HG03558 (cell line): ENCODE results near the gene MDGA2.
A peak's percentile ranks its signal among the peaks of the same experiment; 100 is the strongest.
"Not testable (repeated sequence)": the region's sequence is repeated elsewhere in the genome, so short reads cannot be mapped to it uniquely, and the experiment has no call there.

Source experiments
- ATAC-seq: cut with Tn5 transposase; IDR thresholded peaks from one replicate; pipeline ENCODE4 v1.9.1; 2021; ENCODE audit warnings: moderate number of reproducible peaks; ENCODE audit not compliant: unreplicated experiment; ENCODE audit errors: extremely low read depth

The MDGA2 gene

DNA sequence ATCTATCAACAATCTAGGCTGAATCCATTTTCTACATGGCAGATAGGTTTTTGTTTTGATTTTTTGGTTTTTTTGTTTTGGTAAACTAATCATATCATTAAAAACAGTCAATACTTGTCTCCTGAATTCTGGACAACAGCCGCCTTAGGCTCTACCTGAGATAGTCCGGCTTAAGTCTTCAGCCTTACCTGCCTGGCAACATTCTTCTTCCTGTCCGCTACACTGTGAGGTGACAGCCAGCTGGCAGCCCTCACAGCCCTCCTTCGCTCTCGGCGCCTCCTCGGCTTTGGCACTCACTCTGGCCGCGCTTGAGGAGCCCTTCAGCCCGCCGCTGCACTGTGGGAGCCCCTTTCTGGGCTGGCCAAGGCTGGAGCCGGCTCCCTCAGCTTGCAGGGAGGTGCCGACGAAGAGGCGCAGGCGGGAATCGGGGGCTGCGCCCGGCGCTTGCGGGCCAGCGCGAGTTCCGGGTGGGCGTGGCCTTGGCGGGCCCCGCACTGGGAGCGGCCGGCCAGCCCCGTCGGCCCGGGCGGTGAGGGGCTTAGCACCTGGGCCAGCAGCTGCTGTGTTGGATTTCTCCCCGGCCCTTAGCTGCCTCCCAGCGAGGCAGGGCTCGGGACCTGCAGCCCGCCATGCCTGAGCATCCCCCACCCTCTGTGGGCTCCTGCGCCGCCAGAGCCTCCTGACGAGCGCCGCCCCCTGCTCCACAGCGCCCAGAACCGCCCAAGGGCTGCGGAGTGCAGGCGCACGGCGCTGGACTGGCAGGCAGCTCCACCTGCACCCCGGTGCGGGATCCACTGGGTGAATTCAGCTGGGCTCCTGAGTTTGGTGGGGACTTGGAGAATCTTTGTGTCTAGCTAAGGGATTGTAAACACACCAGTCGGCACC lies 49.0 kb downstream of the MDGA2 start:
- ATAC-seq = no peak

DNA sequence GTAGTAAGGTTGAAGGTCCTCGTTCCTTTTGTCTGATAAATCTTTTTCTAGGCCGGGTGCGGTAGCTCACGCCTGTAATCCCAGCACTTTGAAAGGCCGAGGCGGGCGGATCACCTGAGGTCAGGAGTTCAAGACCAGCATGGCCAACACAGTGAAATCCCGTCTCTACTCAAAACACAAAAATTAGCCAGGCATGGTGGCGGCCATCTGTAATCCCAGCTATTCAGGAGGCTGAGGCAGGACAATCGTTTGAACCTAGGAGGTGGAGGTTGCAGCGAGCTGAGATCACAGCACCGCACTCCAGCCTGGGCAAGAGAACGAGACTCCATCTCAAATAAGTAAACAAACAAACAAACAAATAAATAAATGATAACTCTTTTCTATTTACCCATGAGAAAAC lies 51.3 kb downstream of the MDGA2 start:
- ATAC-seq = not testable (repeated sequence)

DNA sequence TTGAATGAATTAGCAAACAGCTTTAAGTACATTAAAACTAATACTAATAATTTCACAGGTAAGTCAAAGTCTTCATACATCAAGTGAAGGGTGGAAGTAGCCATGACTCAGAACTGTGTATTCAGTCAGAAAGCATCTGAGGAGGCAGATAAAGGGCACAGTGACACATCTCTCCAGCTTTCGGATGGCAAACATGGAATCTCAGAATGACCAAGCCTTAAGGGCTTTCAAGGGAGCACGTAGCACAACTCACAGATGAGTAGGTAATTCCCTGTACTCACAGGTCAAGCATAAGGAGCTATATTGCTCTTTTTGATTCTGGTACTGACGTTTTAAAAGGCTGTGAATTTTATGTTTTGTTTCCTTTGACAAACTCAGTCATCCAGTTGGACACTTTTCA lies 56.0 kb downstream of the MDGA2 start:
- no peak for ATAC-seq

DNA sequence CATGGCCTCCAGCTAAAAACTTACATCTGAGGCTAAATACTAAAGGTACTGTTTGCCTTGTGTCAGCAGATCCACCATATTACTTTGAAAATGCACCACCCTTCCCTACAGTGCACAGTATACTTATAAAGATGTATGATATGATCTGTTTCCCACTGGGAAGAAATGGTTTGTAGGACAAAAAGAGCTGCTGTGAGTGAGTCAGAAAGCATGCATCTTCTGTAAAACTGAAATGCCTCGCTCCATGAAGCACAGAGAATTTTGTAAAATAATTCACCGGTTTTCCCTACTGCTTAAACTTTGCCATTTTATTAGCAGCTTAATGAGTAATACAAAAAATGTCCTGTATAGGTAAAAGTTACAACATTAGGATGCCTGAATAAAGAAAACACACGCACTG lies 68.8 kb downstream of the MDGA2 start:
- no peak for ATAC-seq

DNA sequence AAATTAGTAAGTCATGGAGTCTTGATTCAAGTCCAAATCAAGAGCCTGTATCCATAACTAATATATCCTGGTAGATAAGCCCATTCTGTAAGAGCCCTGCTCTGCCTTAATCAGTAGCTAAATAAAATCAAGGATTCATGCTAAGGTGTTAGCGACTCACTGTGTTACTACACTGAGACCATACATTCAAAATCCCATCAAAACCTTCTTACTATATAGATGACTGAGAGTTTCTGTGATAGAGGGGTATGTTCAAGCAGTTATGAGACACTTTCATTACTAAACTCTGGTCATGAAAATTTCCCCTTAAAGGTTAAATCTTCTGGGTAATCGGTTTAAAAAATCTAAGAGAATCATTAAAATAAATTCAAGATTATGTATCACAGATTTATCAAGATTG lies 78.5 kb downstream of the MDGA2 start:
- no peak for ATAC-seq

DNA sequence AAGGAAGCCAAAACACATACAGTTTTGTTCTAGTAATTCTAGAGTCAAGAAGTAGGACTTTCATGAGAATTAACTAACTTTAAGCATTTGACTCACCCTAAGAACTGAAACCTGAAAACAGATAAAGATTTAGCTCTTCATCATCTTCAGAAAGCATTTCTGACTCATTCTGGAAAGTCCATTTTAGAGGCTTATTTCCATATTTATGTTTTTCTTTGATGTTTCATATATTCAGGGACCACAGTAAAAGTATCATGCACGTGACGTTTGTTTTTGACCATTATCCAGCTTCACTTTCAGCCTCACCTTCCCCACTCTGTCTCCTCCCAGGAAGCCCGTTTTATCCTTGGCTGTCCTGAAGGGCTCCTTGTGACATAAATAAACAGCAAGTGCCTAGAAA lies 79.2 kb downstream of the MDGA2 start:
- peak; percentile 67 for ATAC-seq

DNA sequence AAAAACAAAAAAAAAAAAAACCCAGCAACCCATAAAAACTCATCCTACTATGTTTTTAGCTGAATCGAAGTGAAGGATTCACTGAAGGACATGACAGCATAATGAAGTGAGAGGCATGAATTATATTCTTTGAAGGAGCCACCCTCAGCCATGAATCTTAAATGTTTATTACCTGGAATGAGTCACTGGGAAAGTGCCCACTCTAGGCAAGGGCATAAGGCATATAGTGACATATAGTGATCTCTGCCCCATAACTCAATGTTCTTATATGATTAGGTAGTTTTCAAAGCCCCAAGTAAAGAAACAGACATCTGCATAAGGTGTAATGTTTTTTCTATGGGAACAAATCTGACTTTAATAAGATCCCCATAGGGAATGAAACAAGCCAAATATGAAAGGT lies 79.9 kb downstream of the MDGA2 start:
- no peak for ATAC-seq

DNA sequence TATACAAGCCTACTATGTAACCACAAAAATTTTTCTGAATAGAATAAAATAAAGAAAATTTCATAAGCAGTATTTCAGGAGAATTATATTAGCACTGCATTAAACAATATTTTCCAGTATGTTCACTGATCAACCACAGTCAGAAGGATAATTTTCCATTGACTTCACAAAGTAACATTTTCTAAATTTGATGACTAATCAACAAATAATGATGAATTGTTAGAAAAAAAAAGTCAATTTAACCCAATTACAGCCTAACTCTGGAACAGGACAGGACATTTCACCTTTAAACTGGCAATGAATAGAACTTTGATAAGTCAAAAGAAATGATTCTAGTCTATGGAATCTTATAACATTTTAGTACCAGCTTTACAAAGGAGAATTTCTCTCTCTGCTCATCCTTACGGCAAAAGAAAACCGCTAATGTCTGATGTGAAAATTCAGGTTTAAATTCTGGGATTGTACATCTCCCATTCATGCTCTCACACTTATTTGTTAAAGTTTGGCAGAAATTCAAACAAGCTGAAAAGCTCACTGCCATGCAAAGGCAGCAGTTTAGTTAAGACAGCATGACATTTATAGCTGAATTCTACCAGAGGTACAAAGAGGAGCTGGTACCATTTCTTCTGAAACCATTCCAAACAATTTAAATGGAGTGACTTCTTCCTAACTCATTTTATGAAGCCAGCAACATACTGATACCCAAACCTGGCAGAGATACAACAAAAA lies 84.5 kb downstream of the MDGA2 start:
- no peak for ATAC-seq

DNA sequence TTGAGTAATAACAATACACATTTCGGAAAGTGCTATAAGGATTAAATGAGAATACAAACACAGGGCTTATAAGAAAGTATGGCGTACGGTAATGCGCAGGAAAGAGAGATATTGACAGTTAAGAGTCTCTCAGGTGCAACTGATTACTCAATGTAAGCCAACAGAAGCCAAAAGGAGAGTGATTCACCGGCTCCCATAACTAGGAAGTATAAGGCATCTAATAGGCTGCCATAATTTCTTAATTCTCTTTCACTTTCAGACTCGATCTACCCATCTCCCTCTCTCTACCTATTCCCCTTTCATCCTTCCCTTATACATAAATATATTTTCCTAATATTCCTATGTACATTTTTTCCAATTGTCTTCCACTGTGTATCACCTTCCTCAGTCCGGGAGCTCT lies 90.0 kb downstream of the MDGA2 start:
- no peak for ATAC-seq

DNA sequence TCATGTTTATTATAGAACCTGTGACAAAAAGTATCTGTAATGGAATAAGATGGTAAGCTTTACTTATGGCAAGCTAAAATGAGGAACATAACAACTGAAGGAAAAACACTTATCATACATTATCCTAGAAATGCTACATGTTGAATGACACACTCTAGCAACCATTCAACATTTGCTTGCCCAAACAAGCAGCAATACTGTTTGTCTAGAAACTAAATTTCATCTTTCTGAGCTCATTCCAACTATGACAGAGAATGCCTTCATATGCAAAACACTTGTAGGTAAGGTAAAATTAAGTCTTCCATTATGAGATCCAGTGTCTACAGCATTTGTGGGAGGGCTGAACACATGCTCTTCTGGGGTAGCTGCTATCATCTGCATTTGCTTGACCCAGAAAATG lies 108.1 kb downstream of the MDGA2 start:
- ATAC-seq = no peak

DNA sequence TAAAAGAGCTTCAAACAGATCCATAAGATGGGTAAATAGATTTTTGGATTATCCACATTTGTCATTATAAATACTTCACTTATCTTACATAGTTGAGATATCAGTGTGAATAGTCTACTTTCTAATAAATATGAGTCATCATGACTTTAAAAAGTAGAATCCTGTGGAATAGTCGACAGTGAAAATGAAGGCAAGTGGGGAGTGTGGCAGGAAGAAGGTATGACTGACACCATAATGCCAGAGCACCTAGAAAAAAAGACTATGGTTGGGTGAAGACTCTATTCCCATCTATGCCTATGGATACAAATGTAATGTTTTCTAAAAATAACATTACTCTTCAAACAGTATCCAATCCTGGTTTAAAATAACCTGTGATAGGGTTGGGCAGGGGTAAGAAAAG lies 117.5 kb downstream of the MDGA2 start:
- ATAC-seq = no peak

DNA sequence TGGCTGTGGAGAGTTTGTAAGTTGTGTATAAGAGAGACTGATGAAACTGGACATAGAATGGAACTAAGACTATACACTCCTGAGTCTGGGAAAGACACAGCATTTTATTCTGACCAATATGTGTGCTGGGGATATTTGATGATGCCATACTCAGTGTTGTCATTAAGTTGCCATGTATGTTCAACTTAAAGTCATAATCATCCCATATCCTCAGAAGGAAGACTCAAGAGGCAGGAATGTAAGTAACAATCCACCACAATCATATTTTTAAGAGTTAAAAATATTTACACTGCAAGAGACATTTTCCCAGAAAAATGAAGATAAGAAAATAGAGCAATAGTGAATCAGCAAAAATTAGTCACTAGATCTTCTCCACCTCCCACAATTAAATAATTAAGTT lies 120.1 kb downstream of the MDGA2 start:
- no peak for ATAC-seq

DNA sequence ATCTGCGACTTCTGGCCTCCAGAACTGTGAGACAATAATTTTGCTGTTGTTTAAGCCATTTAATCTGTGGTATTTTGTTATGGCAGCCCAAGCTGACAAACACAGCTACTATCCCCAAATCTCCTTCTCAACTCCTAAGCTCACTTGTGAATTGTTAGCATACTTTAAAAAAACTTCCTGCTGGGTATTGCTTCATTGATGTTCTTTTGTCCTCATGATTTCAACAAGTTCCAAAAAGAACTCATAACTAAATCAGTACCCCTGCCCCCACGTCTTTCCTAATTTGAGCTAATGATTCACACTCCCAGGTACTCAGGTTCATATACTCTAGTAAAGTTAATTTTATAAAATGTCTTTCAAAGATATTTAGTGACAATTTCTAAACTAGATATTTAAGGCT lies 125.5 kb downstream of the MDGA2 start:
- ATAC-seq = no peak

DNA sequence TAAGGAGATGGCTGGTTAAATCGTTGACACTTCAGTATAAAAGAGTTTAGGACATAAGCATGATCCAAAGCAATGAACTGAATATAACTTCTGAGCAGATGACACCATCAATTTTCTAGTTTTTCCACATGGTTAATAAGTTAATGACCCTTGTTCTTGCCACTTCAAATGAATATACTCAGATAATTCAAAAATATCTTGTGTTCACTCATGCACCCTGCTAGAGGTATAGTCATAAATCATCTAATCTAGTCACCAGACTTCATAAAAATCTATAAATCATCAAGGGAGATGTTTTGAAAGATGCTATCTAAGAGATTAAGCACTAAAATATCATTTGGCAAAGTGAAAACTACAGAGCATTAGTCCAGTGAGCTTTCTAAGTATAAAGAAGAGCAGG lies 131.9 kb downstream of the MDGA2 start:
- no peak for ATAC-seq

DNA sequence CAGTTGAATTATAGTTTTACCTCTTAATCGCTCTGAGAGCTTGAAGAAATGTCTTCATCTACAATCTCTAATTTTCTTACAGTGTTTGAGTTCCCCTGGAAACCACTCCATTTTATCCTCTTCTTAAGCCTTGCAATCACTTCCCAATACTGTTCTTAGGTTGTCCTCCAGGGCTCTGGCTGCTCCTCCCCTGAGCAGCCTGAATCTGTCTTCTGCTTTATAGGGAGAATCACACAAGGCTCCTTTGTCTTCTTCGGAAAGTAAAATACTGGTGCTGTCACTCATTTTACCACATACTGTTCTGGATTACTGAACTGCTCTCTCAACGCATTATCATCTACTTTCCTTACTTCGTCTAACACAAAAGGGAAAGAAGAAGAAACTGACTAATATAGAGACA lies 133.7 kb downstream of the MDGA2 start:
- ATAC-seq = no peak

DNA sequence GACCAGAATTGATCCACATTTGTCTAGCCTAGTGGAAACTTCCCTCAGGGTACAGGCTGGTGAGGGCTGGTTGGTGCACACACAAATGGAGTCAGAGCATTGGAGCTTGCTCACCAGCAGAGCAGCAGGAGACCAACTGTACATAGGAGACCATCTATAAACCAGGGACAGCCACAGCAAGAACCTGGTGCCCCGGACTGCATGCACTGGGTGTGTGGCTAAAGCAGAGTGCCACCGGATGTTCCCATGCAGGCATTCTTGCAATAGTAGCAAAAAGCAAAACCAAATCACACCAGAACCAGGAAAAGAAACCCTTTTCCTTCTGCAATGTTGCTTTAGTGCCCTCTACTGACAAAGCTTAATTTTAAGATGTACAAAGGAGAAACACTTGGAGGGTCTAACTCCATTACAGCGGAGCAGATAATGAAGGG lies 136.4 kb downstream of the MDGA2 start:
- no peak for ATAC-seq

DNA sequence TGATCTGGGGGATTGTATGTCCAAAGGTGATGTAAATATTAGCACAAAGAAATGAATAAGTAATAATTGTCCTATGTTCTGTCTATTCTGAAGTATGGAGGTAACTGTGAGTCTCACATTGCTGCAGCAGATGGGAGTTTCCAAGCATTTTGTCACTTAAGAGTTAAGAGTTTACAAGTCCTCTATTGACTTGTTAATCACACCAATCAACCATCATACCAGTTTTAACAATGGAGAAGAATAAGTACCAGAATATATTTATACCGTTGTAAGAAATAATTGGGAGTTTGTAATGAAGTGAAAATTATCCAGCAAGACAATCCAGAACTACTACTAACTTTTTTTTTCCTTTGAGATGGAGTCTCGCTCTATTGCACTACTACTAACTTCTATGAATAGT lies 139.1 kb downstream of the MDGA2 start:
- no peak for ATAC-seq

DNA sequence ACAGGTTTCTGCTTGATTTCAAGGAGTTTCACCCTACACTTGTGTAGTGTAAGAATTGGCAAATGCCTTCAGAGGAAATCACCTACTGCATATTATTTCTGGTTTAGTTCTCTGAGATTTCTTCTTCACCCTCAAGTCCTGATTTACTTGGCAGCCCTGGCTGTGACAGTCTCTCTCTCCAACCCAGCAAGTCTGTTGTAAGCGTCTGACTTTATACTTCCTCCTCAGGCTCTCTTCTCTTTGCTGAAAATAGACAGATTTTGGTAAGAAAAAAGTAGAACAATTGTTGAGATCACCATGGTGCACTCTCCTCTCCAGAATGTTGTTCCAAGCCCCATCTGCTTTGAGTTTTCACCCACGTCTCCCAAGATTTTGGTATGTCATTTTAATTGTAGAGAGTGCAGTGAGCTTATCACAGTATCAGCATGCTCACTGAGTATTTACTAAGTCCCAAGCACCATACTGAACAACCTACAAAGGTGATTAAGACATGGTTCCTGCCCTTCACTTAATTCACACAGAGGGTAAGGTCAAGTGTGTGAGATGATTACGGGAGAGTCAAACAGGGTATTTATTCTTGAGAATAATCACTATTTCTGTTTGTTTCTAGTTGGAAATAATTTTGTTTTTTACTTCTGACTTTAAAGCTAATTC lies 148.7 kb downstream of the MDGA2 start:
- ATAC-seq = no peak

DNA sequence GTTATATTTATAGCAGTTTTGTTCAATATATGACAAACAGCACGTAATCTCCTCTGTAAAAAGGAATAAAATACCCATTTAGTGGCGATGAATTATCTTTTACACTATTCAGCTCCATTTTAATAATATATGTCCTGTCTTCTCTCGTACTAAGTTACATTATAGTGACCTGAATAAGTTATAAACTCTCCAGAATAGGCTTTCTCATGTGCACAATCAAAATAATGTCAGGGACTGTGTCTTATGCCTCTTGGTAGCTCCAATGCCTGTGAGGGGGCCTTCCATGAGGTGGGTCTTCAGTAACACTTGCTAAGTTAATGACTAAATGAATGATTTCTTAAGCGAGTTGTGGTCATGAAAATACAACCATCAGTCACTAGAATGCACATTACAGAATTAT lies 150.9 kb downstream of the MDGA2 start:
- no peak for ATAC-seq

DNA sequence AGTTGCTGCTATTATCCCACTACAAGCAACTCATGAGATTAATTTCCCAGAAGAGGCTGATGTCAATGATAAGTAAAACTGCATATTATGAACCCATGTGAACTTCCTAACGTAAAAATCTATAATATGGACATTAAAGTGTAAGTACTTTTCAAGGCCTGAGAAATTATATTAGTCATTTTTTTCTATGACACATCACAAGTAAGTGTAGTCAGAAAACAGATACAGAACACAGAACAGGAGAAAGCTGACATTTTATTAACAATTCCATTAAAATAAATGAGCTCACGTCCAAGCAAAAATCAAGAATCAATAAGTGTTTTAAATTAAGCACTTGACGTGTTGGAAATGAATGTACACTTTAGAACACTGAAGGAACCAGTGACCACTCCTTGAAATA lies 155.0 kb downstream of the MDGA2 start:
- ATAC-seq = no peak

DNA sequence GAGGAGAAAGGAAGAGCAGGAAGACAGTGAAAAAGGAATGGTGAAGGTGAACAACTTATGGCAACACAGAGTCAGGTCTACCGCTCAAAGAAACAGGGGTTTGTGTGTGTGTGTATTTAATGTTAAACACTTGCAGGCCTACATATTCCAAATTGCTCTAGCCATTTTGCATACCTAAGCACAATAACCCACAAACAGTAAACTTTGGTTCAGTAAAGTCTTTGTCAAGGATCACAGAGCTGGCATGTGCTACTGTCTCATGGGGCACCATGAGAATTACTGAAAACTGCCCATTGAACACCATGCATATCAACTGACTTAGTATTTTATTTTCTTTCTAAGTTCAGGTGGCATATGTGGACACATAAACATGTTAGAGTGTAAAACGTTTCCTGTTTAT lies 163.6 kb downstream of the MDGA2 start:
- ATAC-seq = no peak
